SK-MEL-5 (cell line): ENCODE measurements around the gene RFC4. TPM values are rescaled to one million over a fixed set of nuclear protein-coding genes. Genes with fewer than 3 reads are reported as not detected.
"Not testable (repeated sequence)": the region's sequence is repeated elsewhere in the genome, so short reads cannot be mapped to it uniquely, and the experiment has no call there.

Source experiments
- DNase-seq: peaks from one replicate; pipeline ENCODE4 v3.0.0-alpha.2; 2016; ENCODE audit warnings: low read depth, low spot score
- in situ Hi-C: cut with HindIII; loops from 2 replicates; pipeline ENCODE4 v1.10.0; 2016; ENCODE audit warnings: low sequenced_read_pairs, high pct_unique_total_duplicates, low pct_unique_long_range_greater_than_20kb
- total RNA-seq: library from RNA; depleted of rRNA; stranded (reverse); fragments of >200 nt; shearing (Covaris generic); gene quantifications from 2 replicates; pipeline ENCODE4 v1.2.3, GENCODE V29; 2014

RFC4 gene
- total RNA-seq, 1 experiment from 2014 or later, result 57.3 TPM

DNA sequence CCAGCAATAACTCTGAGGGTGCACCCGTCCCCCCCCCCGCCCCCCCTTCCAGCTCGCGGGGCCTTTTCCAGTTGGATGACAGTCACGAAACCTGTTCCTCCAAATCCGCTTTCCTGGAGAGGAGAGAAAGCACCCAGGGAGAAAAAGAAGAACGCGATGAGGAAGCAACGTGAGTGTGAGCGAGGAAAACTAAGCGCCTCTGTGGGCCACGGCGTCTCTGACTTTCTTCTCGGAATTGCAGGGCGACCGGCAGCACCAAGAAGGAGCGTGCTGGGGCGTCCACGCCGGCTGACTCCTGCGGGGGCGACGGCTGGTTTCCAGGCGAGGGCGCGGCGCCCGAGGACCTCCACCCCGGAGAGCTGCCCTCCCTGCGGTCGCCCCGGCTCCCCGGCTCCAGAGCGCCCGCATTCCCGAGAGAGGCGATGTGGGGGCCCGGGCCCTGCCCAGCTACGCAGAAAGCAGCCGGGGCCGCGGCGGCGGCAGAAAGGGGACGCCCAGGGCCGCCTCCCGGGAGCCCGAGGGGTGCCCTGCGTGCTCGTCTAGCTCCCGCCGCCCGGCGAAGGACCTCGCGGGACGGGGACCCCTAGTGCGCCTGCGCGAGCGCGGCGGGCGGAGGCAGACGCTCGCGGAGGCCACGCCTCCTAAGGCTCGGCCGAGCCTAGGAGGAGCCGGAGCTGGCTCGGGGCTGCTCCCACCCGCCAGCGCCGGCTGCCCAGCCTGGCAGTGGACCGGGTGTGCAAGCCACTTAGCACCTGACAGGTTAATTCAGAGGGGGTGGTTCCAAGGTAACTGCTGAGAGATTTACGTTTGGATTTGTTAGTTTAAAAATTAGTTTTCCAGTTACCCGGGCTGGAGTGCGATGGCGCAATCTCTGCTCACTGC lies 20.9 kb upstream of the RFC4 start:
- peak; percentile 84 for DNase-seq
- in situ Hi-C loops, result no loop called here

DNA sequence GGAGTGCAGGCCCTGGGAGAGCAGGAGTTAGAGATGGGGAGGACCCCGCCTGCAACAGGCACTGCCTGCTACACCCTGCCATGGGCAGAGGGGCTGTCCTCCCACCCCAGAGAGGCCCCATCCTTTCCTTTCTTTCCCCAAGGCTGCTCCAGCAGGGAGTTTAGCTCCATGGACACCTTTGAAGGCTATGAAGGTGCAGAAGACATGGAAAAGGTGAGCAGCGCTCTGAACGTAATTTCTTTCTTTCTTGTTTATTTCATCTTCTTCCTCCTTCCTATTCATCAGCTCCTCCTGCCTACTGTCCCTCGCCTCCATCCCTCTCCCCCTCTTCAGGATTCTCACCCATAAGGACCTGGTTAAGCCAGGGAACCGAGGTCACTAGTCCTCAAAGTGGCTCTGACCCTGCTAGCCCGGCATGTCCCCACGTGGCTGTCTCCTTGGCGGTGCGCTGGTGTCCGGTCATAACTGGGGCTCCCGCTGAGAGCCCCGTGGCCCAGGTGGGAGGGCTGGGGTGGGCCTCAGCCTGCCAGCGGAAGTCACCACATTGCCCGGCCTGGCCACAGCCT lies 20.2 kb upstream of the RFC4 start:
- no peak for DNase-seq
- in situ Hi-C loops, result no loop called here

DNA sequence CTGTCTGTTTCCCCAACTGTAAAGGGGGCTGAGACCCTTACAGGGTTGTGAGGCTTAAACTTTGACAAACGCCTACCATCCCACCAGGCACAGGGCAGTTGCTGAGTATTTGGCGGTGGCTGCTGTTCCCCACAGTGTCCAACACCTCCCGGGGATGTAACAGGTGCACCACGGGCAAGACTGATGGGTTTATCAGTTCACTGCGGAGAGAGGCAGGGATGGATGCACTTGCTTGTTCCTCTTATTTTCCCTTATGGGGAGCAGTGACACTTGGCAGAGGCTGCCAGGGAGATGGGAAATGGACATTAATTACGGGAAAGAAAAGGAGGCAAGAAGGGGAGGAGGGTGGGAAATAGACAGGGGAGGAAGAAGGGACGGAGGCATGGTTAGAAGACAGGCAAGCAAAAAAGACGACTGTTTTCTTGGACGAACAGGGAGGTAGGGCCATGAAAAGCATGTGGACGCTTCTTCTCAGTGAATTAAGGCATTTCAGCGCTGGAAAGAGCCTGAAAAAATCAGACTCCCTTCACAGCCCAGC lies 19.7 kb upstream of the RFC4 start:
- in situ Hi-C loops, result no loop called here
- DNase-seq, result no peak

DNA sequence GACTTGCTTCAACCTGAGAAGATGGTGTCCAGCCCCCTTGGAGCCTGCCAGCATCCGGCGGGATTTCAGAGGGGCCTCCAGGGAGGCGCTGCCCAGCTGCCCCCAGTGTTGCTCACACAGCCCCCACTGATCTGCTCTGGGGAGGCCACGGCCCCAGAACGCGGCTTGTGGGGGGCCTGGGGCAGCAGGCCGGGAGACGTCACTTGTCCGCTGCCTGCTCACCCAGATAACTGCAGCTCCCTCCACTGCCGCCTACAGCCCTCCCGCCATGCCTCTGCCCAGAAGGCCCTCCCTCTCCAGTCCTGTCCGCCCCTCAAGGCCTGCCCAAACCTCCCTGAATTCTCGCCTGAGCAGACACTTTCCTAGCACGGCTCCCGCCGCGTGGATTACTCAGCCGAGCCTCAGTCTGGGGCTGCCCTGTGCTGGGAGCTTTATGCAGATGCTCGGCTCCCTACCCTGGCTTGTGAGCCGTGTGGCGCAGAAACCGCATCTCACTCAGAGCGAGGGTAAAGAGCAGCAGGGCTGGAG lies 19.1 kb upstream of the RFC4 start:
- in situ Hi-C loops, result no loop called here
- DNase-seq, result no peak

DNA sequence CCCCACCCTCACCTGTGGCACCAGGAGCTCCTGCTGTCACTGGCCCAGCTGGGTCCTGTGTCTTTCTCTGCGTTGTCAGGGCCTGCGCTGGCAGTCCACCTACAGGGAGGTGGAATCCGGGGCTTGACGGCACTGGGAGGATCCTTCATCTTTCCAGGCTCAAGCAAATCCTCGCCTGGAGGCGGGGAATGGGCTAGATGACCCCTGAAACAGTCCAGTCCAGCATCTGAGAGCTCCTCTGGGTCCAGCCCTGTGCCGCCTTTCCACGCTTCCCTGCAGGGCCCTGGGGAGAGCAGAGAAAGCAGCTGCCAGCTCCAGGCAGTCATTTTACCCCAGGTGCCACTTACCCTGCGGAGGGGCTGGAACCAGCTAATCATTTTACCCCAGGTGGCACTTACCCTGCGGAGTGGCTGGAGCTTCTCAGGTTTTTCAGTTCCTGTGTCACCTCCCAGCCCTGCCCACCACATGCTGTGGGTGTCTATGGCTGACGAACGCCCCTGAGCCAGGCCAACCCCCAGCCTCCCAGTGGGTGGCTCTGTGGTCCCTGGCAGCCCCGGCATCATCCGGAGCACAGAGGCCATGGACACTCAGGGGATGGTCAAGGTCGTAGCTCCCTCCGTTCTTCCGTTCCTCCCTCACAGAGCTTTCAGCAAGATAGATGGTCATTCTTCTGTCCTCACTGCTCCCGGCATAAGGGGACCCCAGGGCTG lies 18.3 kb upstream of the RFC4 start:
- DNase-seq, result no peak
- in situ Hi-C loops, result no loop called here

DNA sequence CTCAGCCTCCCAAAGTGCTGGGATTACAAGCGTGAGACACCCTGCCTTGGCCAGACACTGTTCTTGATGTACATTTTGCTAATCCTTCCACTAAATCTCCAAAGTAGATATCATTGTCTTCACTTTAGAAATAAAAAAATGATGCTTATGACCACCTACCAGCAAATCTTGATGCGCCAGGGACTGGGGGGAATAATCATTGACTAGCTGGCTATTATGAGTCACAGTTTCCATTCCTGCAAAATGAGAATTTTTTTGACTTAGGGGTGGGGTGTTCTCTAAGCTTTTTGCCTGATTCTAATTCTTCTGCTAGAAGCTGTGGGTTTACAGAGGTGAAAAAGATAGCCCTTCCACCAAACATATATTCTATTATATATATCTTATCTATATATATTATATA lies 17.1 kb upstream of the RFC4 start:
- DNase-seq, result no peak
- in situ Hi-C loops, result no loop called here

DNA sequence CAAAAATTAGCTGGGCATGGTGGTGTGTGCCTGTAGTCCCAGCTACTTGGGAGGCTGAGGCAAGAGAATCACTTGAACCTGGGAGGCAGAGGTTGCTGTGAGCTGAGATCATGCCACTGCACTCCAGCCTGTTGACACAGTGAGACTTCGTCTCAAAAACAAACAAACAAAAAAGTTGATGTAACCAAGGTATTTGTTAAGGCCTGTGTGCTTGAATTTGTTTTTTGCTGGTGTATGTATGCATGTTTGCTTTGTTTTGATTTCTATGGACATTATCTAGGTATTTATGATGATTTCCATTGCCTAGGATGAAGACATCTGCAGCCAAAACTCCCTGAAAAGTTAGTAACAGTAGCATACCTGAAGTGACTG lies 16.1 kb upstream of the RFC4 start:
- in situ Hi-C loops, DNase-seq: not testable (repeated sequence)

DNA sequence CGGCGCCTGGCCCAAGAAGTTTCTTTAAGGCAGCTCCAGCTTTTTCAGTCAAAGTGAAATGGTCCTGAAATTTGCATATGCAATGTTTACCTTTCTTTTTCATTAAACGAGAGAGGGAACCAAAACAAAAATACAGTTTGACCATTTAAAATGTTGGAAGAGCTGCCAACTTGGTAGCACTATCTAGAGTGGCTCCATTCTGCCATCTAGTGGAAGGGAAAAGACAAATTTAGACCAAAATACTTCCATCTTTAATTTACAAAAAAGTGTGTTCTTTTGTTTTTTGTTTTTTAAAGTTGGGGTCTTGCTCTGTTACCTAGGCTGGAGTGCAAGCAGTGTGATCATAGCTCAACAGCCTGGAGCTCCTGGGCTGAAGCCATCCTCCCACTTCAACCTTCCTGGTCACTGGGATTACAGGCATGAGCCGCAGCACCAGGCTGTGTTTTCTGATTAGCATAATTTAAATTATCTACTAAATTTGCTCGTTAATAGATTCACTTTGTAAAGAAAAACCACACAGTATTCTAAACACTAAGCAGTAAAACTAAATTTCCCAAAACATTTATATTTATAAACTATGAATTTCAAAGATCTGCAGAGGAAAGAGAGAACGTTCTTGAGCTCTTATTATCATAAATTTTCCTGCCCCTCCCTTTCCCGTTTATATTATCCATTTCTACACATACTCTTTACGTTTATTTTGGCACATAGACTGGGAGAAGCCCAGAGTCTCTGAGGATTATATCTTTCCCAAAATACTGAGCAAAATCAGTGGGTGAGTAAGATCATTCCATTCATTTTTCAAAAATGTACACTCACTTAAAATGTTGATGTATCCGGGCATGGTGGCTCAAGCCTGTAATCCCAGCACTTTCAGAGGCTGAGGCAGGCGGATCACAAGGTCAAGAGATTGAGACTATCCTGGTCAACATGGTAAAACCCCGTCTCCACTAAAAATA lies 15.4 kb upstream of the RFC4 start:
- in situ Hi-C loops, result no loop called here
- peak; percentile 69 for DNase-seq

DNA sequence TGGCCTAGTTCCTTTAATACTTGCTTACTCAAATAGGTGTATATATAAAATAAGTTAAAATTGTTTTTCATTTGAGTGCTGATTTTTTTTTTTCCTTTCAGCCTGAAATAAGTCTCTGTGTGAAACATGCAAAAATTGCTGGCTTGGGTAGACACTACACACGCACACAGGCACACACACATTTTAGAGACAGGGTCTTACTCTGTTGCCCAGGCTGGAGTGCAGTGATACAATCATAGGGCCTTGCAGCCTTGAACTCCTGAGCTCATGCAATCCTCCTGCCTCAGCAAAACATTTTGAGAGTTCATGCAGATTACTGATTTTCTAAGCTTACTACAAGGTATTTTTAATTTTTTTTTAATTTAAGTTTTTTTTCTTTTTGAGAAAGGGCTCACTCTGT lies 12.7 kb upstream of the RFC4 start:
- no peak for DNase-seq
- in situ Hi-C loops, result no loop called here

DNA sequence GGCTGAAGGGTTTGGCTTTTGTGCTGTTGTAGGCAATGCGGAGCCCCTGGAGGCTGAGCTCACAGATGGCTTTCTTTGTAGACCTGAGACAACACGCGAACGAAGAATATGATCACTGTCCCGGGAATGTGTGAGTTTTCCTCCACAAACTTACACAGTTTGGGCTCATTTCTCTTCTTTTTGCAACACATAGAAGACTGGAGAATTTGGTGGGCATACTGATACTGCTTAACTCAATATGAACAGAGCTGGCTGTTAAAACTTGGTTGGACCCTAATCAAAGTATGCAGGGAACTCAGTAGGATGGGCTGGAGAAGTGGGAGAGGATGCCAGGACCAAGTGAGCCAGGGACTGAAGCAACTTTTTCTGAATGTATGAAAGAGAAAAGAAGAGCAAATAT lies 12.2 kb upstream of the RFC4 start:
- in situ Hi-C loops, result no loop called here

DNA sequence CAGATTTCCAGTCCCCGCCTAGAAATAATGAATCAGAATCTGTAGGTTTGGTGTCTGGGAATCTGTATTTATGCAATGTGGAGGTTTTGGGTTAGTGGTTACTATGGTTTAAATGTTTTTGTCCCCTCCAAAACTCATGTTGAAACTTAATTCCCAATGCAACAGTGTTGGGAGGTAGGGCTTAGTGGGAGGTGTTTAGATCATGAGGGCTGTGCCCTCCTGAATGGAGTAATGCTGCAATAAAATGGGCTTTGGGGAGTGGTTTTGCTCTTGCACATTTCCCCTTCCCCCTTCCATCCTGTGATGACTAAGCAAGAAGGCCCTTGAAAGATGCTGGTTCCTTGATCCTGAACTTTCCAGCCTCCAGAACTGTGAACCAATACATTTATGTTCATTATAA lies 9.2 kb upstream of the RFC4 start:
- DNase-seq, result peak; percentile 45
- in situ Hi-C loops, result no loop called here

More for the DNA sequence above, 12.2 kb upstream of the RFC4 start:
- no peak for DNase-seq

DNA sequence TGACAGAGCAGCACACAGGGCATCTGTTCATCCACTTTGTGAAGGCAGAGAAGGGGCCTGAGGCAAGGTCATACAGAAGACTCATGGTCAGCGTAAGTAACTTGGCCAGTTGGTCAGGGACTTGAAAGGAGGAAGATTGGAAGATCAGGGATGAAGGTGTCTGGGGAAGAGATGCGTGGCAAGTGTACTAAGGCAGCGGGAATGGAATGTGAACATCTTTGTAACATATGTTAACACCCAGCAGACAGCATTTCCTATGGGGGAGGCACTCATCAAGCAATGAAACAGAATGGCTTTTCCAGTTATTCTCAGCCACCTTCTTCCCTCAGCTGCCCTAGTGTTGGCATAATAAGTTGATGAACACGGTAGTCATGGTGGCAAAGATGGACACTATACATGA lies 7.8 kb upstream of the RFC4 start:
- in situ Hi-C loops, result no loop called here
- no peak for DNase-seq

DNA sequence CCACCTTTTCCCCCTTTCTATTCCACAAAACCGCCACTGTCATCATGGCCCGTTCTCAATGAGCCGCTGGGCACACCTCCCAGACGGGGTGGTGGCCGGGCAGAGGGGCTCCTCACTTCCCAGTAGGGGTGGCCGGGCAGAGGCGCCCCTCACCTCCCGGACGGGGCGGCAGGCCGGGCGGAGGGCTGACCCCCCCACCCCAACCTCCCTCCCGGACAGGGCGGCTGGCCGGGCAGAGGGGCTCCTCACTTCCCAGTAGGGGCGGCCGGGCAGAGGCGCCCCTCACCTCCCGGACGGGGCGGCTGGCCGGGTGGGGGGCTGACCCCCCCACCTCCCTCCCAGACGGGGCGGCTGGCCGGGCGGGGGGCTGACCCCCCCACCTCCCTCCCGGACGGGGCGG lies 5.0 kb upstream of the RFC4 start:
- DNase-seq, in situ Hi-C loops: not testable (repeated sequence)

DNA sequence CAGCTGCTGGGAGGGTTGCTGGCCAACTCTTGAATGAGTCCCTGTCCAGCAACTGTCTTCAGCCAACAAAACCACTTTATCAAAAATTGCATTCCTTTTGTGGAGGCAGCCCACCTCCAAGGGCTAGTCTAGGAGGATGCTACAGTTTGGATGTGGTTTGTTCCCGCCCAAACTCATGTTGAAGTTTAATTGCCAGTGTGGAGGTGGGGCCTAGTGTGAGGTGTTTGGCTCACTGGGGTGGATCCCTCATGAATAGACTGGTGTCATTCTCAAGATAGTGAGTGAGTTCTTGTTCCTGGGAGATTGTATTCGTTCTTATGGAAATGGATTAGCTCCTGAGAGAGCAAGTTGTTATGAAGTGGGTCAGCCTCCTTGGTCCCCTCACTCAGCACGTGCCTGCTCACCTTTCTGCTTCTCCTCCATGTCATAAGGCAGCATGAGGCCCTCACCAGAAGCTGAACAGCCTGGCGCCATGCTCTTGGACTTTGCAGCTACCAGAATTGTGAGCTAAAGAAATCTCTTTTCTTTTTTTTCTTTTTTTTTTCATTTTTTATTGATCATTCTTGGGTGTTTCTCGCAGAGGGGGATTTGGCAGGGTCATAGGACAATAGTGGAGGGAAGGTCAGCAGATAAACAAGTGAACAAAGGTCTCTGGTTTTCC lies 4.2 kb upstream of the RFC4 start:
- no peak for DNase-seq
- in situ Hi-C loops, result no loop called here

DNA sequence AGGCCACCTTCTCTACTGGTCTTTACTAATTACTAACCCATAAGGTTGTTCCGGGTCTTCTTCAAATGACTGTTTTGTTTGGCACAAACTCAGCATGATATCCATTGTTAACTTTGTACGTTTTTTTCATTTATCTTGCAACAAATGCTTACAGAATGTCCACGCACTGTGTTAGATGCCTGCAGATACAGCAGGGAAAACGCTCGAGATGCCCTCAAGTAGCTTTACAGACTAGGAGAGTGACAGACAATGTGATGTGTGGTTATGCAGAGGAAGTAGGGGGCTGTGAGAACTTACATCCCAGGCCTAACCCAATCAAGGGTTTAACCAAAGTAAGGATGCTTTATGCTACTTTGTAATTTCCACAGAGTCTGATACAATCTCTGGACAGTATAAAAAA lies 949 bp upstream of the RFC4 start:
- no peak for DNase-seq
- in situ Hi-C loops, result no loop called here

DNA sequence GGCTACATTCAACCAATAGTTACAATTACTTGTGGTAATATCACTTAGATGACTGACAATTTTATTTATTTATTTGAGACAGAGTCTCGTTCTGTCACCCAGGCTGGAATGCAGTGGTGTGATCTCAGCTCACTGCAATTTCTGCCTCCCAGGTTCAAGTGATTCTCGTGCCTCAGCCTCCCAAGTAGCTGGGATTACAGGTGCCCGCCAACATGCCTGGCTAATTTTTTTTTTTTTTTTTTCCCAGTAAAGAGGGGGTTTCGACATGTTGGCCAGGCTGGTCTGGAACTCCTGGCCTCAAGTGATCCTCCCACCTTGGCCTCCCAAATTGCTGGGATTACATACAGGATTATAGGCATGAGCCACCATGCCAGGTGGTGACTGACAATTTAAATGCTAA lies 2.8 kb downstream of the RFC4 start:
- in situ Hi-C loops, DNase-seq: not testable (repeated sequence)

DNA sequence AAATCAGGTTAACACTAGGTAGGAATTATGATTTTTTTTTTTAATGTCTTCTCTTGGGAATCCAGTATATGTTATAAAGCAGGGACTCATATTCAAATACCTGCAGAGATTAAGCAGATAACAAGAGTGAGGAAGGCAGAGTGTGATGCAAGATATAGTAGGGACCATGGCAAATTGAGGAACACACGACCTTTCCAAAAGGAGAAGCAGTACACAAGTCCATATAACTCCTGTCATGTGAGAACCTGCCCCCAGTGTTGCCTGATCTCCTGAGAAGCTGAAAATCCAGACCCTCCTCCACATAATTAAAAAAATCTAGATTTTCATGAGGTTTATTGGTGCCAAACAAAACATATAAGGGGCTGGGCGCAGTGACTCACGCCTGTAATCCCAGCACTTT lies 3.6 kb downstream of the RFC4 start:
- in situ Hi-C loops, result no loop called here

More for the DNA sequence above, 3.6 kb downstream of the RFC4 start:
- DNase-seq, result no peak
